GM23338 (cell line): ENCODE measurements around the gene ATF6.

ENCODE experiments used
- CREB1 ChIP-seq: fragments of 250-450 bp; sonication (Bioruptor Pico); IDR thresholded peaks from 2 replicates; pipeline ENCODE4 v1.5.0; 2020; ENCODE audit warnings: low read depth, mild to moderate bottlenecking, moderate library complexity
- EZH2 ChIP-seq: fragments of 200-600 bp; sonication (generic); IDR thresholded peaks from one replicate; pipeline ENCODE4 v1.8.0; 2017; ENCODE audit warnings: antibody characterized with exemption, mild to moderate bottlenecking, low read depth; ENCODE audit not compliant: unreplicated experiment
- EZH2phosphoT487 ChIP-seq: fragments of 200-600 bp; sonication (generic); IDR thresholded peaks from one replicate; pipeline ENCODE4 v1.8.1; 2018; ENCODE audit warnings: antibody characterized with exemption; ENCODE audit not compliant: unreplicated experiment
- JUNB ChIP-seq: IDR thresholded peaks from one replicate; pipeline ENCODE4 v1.6.1; 2016; ENCODE audit warnings: antibody characterized with exemption; ENCODE audit not compliant: unreplicated experiment
- NANOG ChIP-seq: IDR thresholded peaks from 2 replicates; pipeline ENCODE4 v1.6.1; 2016; ENCODE audit warnings: antibody characterized with exemption, borderline replicate concordance
- POLR2AphosphoS5 ChIP-seq: IDR thresholded peaks from 2 replicates; pipeline ENCODE4 v1.6.1; 2016; ENCODE audit warnings: antibody characterized with exemption, low read depth
- STAT1 ChIP-seq: IDR thresholded peaks from one replicate; pipeline ENCODE4 v1.6.1; 2016; ENCODE audit warnings: antibody characterized with exemption; ENCODE audit not compliant: unreplicated experiment
- ZNF331 ChIP-seq: fragments of 250-450 bp; sonication (Bioruptor Pico); IDR thresholded peaks from 2 replicates; pipeline ENCODE4 v1.5.0; 2020; ENCODE audit warnings: low read depth, mild to moderate bottlenecking, moderate library complexity
- TF ChIP-seq, protein P1 (sequence below), 2 experiments: fragments of 200-600 bp in 1 of 2; sonication (generic) in 1 of 2; conservative IDR thresholded peaks; 2 replicates each; pipeline versions ENCODE4 v1.5.1 to v1.6.1; 2016 to 2017; ENCODE audit warnings: antibody characterized with exemption in 2 of 2, low read depth in 2 of 2, mild to moderate bottlenecking in 2 of 2, moderate library complexity in 1 of 2
- TF ChIP-seq, protein P2 (sequence below): IDR thresholded peaks from one replicate; pipeline ENCODE4 v1.6.1; 2018; ENCODE audit warnings: antibody characterized with exemption; ENCODE audit not compliant: unreplicated experiment
- TF ChIP-seq, protein P3 (sequence below): IDR thresholded peaks from 2 replicates; pipeline ENCODE4 v1.6.1; 2016; ENCODE audit warnings: antibody characterized with exemption

DNA sequence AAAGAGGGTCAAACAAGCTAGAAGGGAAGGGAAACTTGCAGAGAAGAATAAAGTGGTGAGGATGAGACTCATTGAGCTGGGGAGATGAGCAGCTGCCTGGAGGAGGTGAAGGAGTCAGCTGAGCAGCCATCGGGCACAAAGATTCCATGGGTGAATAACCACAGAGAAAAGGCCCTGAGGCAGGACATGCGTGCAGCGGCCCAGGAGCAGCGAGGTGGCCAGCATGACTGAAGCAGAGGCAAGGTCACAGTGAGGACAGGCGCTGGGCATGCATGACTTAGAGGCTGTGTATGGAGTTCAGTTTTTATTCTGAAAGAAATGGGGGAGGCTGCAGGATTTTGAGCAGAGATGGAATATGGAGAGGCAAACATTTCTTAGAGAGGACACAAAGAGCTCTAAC is 232.7 kb downstream of the ATF6 start:
- TF ChIP-seq CREB1 (CRISPR knock-in tag) (no peak), EZH2phosphoT487 (no peak), EZH2 (no peak), POLR2AphosphoS5 (no peak), JUNB (no peak), STAT1 (no peak), NANOG (no peak), ZNF331 (CRISPR knock-in tag) (no peak)
- TF ChIP-seq, protein P1, sequence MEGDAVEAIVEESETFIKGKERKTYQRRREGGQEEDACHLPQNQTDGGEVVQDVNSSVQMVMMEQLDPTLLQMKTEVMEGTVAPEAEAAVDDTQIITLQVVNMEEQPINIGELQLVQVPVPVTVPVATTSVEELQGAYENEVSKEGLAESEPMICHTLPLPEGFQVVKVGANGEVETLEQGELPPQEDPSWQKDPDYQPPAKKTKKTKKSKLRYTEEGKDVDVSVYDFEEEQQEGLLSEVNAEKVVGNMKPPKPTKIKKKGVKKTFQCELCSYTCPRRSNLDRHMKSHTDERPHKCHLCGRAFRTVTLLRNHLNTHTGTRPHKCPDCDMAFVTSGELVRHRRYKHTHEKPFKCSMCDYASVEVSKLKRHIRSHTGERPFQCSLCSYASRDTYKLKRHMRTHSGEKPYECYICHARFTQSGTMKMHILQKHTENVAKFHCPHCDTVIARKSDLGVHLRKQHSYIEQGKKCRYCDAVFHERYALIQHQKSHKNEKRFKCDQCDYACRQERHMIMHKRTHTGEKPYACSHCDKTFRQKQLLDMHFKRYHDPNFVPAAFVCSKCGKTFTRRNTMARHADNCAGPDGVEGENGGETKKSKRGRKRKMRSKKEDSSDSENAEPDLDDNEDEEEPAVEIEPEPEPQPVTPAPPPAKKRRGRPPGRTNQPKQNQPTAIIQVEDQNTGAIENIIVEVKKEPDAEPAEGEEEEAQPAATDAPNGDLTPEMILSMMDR (conservative IDR thresholded peaks at IDR 0.05; ENCODE audit: low read depth in 2 of 2): no peak
- TF ChIP-seq, protein P2, sequence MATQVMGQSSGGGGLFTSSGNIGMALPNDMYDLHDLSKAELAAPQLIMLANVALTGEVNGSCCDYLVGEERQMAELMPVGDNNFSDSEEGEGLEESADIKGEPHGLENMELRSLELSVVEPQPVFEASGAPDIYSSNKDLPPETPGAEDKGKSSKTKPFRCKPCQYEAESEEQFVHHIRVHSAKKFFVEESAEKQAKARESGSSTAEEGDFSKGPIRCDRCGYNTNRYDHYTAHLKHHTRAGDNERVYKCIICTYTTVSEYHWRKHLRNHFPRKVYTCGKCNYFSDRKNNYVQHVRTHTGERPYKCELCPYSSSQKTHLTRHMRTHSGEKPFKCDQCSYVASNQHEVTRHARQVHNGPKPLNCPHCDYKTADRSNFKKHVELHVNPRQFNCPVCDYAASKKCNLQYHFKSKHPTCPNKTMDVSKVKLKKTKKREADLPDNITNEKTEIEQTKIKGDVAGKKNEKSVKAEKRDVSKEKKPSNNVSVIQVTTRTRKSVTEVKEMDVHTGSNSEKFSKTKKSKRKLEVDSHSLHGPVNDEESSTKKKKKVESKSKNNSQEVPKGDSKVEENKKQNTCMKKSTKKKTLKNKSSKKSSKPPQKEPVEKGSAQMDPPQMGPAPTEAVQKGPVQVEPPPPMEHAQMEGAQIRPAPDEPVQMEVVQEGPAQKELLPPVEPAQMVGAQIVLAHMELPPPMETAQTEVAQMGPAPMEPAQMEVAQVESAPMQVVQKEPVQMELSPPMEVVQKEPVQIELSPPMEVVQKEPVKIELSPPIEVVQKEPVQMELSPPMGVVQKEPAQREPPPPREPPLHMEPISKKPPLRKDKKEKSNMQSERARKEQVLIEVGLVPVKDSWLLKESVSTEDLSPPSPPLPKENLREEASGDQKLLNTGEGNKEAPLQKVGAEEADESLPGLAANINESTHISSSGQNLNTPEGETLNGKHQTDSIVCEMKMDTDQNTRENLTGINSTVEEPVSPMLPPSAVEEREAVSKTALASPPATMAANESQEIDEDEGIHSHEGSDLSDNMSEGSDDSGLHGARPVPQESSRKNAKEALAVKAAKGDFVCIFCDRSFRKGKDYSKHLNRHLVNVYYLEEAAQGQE: no peak
- TF ChIP-seq, protein P3, sequence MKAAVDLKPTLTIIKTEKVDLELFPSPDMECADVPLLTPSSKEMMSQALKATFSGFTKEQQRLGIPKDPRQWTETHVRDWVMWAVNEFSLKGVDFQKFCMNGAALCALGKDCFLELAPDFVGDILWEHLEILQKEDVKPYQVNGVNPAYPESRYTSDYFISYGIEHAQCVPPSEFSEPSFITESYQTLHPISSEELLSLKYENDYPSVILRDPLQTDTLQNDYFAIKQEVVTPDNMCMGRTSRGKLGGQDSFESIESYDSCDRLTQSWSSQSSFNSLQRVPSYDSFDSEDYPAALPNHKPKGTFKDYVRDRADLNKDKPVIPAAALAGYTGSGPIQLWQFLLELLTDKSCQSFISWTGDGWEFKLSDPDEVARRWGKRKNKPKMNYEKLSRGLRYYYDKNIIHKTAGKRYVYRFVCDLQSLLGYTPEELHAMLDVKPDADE: no peak
